Measurements from ENCODE around the gene ATF7.

The ATF7 gene

DNA sequence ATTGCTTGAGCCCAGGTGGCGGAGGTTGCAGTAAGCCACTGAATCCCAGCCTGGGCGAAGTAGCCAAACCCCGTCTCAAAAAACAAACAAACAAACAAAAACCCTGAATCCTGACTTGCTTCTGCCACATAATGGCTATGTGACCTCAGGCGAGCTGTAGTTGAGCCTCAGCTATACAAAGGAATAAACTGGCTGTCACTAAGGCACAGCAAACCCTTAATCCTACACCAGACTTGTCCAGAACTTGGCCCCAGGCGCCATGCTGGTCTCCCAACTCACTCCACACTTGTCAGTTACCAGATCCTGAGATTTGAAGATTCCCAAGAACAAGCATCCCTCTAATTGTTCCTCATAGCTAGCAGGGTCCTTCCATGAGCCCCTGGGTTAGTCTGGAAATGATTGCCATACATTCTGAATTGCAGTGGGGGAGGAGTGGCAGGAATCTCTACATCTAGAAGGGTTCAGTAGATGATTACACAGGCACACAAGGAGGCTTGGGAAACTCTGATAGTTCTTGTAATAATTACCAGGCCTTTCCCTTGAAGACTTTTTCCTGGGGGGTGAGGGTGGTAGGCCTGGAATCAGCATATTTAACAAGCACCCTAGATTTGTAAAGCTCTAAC lies 136.8 kb downstream of the ATF7 start:
- TF ChIP-seq GATA2 (IDR thresholded peaks at IDR 0.05; ENCODE audit: low read depth, low read length) = no peak
- no peak for TF ChIP-seq GATA3 (IDR thresholded peaks at IDR 0.05; ENCODE audit: low read depth, low read length)

DNA sequence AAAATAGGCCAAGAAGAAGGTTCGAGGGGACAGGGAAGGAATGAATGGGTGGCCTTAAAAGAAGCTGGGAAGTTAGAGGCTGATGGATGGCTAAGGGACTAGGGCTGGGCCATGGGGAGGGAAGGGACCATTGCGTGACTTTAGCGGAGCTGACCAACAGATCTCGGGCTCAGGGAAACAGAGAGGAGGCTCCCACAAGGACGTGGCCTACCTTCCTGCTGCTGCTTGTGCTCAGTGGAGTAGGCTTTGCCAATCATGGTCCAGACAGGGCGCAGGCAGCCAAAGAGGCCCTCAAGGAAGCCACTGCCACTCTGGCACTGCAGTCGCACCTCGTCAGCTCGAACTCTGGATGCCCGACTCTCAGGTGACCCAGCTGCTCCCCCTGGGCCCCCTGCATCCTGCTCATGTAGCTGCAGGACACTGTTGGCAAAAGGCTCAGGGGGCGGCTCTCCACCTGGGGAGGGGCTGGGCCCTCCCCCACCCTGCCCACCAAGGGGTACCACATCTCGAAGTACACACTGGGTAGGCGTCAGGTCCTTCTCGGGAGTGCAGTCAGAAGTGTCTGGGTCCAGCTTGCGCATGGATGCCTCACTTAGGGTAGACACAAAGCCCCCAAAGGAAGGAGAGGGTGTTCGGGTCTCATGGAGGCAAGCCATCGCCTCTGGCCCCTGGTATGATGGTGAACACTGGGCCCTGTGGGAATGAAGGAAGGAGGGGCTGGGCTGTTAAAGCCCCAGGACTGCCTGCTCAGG lies 139.3 kb downstream of the ATF7 start:
- TF ChIP-seq GATA3 (IDR thresholded peaks at IDR 0.05; ENCODE audit: low read depth, low read length) (no peak), GATA2 (IDR thresholded peaks at IDR 0.05; ENCODE audit: low read depth, low read length) (no peak)

DNA sequence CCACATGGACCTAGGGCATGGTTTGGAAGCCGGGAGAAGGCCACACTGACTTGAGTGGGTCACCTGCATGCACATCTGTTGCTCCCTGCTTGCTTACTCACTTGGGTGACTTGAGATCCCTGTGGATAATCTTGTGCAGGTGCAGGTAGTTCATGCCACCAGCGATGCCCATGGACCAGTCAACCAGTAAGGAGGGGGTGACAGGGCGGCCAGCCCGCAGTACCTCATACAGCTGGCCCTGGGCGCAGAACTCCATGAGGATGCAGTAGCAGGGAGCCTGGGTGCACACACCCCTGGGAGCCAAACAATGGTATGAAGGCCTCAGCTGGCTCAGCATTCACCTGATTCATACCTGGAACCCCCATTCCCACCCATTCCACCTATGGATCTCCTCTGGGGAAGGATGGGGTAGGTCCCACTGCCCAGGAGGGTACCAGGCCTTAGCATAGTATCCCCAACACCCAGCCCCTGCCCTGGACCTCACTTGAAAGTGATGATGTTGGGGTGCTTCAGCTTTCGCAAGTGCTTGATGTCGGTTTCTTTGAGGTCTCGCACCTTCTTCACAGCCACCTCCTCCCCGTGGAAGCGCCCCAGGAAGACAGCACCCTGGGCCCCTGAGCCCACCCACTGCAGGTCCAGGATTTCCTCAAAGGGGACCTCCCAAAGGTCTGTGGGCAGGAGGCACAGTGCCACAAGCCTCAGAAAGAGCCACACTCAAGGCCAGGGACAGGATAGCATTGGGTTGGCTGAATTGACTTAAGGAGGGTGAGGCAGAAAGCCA lies 140.0 kb downstream of the ATF7 start:
- TF ChIP-seq GATA3 (IDR thresholded peaks at IDR 0.05; ENCODE audit: low read depth, low read length) (no peak), GATA2 (IDR thresholded peaks at IDR 0.05; ENCODE audit: low read depth, low read length) (no peak)

DNA sequence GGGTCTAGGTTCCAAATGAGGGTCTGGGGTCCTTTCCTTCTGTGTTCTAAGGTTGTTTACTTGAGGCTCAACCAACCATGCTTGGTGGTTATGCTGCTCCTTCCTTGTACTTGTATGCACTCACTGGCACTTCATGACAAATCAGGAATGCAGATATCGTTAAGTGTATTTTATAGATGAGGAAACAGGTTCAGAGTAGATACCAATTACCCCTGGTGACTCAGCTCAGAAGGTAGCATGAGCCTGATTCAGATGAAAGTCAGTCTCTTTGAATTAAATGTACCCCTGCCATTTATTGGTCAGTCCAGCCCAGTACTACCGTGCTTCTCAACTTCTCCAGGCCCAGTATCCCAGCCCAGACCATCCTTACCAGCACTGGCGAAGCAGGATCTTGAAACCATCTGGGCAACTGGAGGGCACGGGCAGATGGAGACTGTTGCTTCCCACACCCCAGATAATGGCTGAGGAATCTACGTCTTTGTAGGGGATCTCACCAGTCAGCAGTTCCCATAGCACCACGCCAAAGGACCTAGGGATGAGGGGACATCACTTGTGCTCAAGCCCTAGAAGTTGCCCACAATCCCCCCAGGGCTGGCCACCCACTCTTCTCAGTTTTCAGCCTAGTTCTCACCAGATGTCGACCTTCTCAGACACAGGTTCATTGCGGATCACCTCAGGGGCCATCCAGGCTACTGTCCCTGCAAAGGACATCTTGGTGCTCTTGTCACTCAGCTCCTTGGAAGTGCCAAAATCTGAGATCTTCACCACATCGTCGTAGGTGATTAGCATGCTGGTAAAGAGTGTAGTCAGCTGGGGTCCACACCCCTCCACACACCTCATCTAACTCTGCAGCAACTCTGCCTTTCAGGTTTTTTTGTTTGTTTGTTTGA lies 141.3 kb downstream of the ATF7 start:
- TF ChIP-seq GATA2 (IDR thresholded peaks at IDR 0.05; ENCODE audit: low read depth, low read length) (no peak), GATA3 (IDR thresholded peaks at IDR 0.05; ENCODE audit: low read depth, low read length) (no peak)

DNA sequence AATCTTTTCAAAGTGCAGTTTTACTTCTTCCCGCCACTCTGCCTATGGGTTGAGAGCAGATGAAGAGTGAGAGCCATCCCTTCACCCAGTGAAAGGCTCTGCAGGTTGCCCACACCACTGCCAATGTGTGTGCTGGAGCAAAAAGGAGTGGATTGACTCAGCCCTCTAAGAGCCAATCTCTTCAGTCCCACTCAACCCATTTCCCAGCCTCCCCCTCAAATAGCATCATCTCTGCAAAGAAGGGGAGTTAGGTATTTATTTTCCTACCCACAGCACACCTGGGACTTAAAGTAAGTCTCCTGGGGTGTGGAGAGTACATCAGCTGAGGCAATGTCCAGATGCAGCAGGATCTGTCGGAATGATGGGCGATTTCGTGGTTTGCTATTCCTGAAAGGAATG lies 142.2 kb downstream of the ATF7 start:
- no peak for TF ChIP-seq GATA3 (IDR thresholded peaks at IDR 0.05; ENCODE audit: low read depth, low read length)
- no peak for TF ChIP-seq GATA2 (IDR thresholded peaks at IDR 0.05; ENCODE audit: low read depth, low read length)

DNA sequence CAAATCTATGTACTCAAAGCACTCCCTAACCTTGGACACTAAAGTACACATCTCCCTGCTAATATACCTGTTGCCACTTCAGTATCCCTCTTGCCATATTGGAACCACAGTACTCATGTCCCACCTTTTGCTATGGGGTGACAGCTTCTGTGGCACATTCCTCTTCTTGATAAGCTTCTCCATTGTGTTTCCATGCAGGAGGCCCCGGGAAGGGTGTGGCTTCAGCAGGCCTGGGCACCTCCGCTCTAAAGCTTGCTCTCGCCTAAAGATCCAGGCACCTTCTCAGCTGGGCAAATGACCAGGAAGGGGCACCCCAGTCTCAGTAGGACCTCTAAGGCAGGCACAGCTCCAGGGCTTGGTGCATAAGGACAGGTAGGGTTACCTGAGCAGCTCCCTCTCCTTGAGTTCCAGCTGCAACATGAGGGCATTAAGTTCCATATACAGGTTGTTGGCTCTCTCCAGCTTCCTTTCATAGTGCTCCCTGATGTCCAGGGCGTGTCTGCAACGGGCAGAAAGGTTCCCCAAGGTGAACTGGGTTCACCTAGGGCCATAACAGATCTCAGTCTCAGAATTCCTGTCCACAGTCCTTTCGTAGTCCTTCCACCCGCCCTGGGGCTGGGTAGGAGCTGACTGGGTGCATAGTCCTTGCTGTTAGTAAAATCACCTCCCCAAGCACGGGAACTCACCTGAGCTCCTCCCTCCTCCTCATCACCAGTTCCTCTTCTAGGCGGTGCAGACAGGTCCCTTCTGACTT lies 142.8 kb downstream of the ATF7 start:
- TF ChIP-seq GATA2 (IDR thresholded peaks at IDR 0.05; ENCODE audit: low read depth, low read length) (no peak), GATA3 (IDR thresholded peaks at IDR 0.05; ENCODE audit: low read depth, low read length) (no peak)

DNA sequence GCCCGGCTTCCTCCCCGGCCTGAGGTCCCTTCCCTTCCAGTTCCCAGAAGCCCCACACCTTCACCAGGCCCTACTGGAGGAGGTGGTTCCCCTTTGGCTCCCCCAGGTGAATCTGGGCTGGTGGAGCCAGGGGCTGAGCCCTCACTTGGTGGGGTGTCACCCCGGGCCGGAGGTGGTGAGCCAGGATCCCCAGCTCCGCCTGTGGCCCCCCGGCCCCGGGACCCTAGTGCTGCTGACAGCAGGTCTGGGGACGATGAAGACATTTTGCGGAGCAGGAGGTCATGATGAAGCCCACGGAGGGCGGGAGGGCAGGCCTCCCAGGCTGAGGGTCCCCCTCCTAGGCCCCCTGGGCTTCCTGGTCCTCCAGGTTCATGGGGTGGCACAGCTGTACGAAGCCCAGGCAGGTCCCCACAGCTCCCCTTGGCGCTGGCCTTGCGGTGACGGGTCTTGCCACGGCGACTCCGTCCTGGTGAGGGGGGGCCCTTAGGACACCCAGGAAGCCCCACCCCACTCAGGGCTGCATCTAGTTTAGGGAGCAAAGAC lies 143.5 kb downstream of the ATF7 start:
- no peak for TF ChIP-seq GATA3 (IDR thresholded peaks at IDR 0.05; ENCODE audit: low read depth, low read length)
- no peak for TF ChIP-seq GATA2 (IDR thresholded peaks at IDR 0.05; ENCODE audit: low read depth, low read length)

DNA sequence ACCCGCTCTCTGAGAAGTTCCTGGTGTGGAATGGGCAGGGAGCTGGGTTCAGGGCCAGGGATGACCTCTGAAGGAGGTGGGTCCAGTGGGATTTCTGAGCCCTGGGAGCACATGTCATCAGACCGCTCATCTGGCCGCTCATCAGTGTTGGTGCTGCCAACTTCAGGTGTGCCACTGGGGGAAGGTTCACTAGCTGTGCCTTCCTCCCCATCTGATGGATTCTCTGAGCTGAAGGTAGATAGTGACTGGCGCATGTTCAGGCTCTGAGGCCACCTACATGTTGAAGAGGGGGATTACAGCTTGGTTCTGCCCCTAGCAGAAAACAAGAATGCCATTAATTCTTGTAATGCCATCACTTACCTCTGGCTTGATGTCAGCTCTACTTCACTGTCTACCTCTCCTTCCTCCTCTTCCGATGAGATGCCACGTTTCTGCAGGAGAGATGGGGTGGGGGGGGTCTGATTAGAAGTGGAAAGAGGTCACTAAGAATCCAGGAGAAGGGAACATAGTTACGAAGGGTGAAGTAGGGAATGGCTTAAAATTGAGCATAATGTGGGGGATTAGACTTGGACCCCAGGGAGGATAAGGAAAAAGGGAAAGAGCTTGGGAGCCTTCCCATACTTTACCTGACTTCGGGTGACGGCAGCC lies 144.1 kb downstream of the ATF7 start:
- TF ChIP-seq GATA3 (IDR thresholded peaks at IDR 0.05; ENCODE audit: low read depth, low read length) = no peak
- no peak for TF ChIP-seq GATA2 (IDR thresholded peaks at IDR 0.05; ENCODE audit: low read depth, low read length)

DNA sequence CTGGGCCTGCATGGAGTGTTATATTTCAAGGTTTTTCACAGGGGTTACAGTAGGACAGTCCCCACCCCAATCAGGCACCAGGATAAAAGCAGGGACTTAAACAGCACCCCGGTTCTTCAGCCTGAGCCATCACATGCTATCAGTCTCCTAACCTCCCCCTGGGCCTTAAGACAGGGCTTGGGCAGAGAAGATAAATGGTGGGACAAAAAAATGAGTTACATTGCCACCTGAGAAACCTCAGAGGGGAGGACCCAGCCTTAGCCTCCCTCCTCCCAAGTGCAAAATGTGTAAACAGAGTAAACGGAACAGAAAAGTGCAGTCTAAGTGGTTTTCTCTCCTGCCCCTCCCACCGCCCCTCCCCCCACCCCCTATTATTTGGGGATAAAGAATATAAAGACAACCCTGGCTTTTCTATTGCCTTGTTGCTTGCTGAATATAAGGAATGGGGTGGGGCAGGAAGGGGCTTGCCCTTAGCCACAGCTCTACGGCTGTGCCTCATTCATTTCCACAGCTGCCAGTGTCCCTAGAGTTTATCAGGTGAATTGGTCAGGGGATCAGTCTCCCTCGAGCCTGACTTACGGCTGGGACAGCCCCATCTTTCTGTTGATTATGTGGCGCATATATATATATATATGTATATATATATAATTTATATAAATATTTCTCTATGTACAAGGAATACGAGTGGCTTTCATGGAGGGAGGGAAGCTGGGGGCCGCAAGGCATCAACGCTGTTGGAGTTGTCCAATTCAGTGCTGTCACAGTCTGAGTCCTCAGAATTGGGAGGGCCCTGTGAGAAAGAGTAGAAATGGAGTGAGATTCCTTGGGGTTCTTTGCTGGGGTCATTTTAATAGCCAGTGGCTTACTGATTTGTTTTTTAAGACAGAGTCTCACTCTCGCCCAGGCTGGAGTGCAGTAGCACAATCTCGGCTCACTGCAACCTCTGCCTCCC lies 145.4 kb downstream of the ATF7 start:
- no peak for TF ChIP-seq GATA2 (IDR thresholded peaks at IDR 0.05; ENCODE audit: low read depth, low read length)

DNA sequence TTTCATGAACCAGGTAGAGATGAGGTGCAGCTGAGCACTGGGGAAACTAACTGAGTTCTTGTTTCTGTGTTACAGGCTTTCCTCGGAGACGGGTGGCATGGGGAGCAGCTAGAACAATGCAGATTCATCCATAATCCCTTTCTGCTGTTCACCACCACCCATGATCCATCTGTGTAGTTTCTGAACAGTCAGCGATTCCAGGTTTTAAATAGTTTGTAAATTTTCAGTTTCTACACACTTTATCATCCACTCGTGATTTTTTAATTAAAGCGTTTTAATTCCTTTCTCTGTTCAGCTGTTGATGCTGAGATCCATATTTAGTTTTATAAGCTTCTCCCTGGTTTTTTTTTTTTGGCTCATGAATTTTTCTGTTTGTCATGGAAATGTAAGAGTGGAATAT lies 146.9 kb downstream of the ATF7 start:
- TF ChIP-seq GATA3 (IDR thresholded peaks at IDR 0.05; ENCODE audit: low read depth, low read length) (no peak), GATA2 (IDR thresholded peaks at IDR 0.05; ENCODE audit: low read depth, low read length) (no peak)

DNA sequence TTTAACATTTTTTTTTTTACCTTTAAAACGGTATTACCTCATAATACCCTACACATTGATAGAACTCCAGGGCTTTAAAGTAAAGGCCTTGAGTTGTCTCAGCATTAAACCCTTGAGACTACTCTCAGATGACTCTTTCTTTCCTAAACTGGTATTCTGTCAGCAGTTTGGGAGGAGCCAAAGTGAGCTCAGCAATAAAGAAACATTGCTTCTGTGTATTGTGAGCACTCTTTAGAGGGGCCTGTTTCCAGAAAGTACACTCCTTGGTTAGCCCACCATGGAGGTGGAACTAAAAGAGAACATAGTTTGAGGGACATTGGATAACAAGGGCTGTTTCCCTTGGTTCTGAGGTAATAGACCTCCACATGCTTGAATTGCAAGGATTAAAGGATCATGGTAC lies 147.3 kb downstream of the ATF7 start:
- TF ChIP-seq GATA3 (IDR thresholded peaks at IDR 0.05; ENCODE audit: low read depth, low read length) (no peak), GATA2 (IDR thresholded peaks at IDR 0.05; ENCODE audit: low read depth, low read length) (no peak)

Measured in SH-SY5Y (cell line).